Smooth muscle cell (in vitro differentiated cells): ENCODE measurements around the gene CALML3. TPM values are rescaled to one million over a fixed set of nuclear protein-coding genes. Genes with fewer than 3 reads are reported as not detected.

Experiments used
- DNase-seq: peaks from one replicate; lab custom pipeline; 2025; ENCODE audit not compliant: unreplicated experiment; lab: John Stamatoyannopoulos, UW
- H2AFZ ChIP-seq: fragments of 200-600 bp; sonication (generic); 2 replicates; pipeline ENCODE4 v1.6.0; 2016; ENCODE audit warnings: antibody characterized with exemption, low read depth, mild to moderate bottlenecking
- H3F3A ChIP-seq: fragments of 200-600 bp; sonication (generic); 2 replicates; pipeline ENCODE4 v1.6.0; 2017; ENCODE audit warnings: antibody characterized with exemption, low read depth
- H3K27ac ChIP-seq: fragments of 200-600 bp; sonication (generic); 2 replicates; pipeline ENCODE4 v1.5.1; 2016; ENCODE audit warnings: low read depth, mild to moderate bottlenecking
- H3K27me3 ChIP-seq: fragments of 200-600 bp; sonication (generic); 2 replicates; pipeline ENCODE4 v1.6.1; 2016; ENCODE audit warnings: low read depth, mild to moderate bottlenecking
- H3K36me3 ChIP-seq: fragments of 200-600 bp; sonication (generic); 2 replicates; pipeline ENCODE4 v1.5.1; 2016; ENCODE audit warnings: low read depth
- H3K4me1 ChIP-seq: fragments of 200-600 bp; sonication (generic); 2 replicates; pipeline ENCODE4 v1.5.1; 2016; ENCODE audit warnings: low read depth
- H3K4me2 ChIP-seq: fragments of 200-600 bp; sonication (generic); 2 replicates; pipeline ENCODE4 v1.6.0; 2016; ENCODE audit warnings: mild to moderate bottlenecking
- H3K4me3 ChIP-seq: fragments of 200-600 bp; sonication (generic); 2 replicates; pipeline ENCODE4 v1.5.1; 2016; ENCODE audit warnings: mild to moderate bottlenecking
- H3K79me2 ChIP-seq: fragments of 200-600 bp; sonication (generic); 2 replicates; pipeline ENCODE4 v1.6.0; 2016; ENCODE audit warnings: low read depth, mild to moderate bottlenecking
- H3K9ac ChIP-seq: fragments of 200-600 bp; sonication (generic); 2 replicates; pipeline ENCODE4 v1.6.0; 2016; ENCODE audit warnings: low read depth
- H3K9me3 ChIP-seq: fragments of 200-600 bp; sonication (generic); replicated peaks from 2 replicates; pipeline ENCODE4 v1.5.1; 2016; ENCODE audit warnings: low read depth
- H4K20me1 ChIP-seq: fragments of 200-600 bp; sonication (generic); 2 replicates; pipeline ENCODE4 v1.6.0; 2016; ENCODE audit warnings: low read depth
- WGBS: methylation state at CpG from one replicate; pipeline ENCODE4 v1.1.7; 2016; ENCODE audit warnings: low lambda C conversion rate; 5-methylcytosine and 5-hydroxymethylcytosine counted together
- polyA plus RNA-seq: library from polyadenylated mRNA; unstranded; fragments of >200 nt; fragmentation: Nextera tagmentation; extraction: Ambion mirVana; gene quantifications from 2 replicates; pipeline ENCODE4 v1.2.1, GENCODE V29; 2016
- total RNA-seq: library from RNA; depleted of rRNA; stranded (reverse); fragments of >200 nt; gene quantifications from 2 replicates; pipeline ENCODE4 v1.2.3, GENCODE V29; 2014
- TF ChIP-seq, protein P1 (sequence below): fragments of 200-600 bp; sonication (generic); IDR thresholded peaks from 2 replicates; pipeline ENCODE4 v1.5.1; 2017; ENCODE audit warnings: borderline replicate concordance, mild to moderate bottlenecking, antibody characterized with exemption; ENCODE audit not compliant: insufficient read depth, poor library complexity, severe bottlenecking

The CALML3 gene
- total and polyA plus RNA-seq, 2 experiments from 2014 or later: 0.49 TPM; not detected in 1

DNA sequence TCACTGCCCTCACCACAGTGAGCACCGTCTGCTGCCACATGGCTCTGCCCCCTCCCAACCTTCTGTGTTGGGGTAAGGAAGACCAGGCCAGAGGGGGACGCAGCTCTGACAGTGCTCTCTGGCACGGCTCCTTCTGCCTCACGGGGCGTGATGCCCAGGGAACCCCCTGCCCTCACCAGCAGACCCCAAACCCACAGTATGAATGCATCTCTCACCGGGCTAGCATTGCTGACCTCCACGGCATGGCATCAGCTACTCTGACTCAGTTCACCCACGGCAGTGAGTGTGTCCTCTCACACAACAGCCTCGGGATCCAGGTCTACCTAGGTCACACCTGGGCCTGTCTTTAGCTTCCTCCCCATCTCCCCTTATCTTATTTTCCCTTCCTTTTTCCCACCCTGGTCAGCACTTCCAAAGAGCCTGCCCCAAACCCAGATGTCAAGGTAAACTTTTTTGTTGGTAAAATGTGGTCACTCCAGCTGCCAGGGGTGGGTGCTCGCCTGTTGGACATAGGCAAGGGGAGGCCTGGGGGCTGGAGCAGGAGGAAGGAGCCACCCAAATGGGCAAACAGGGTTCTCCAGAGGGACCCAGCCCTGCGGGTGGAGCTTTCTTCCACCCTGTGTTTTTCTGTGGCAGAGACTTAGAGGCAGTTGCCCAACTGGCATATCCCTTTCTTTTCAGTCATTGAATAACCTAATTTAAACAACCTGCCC is 4.4 kb downstream of the CALML3 start:
- Histone ChIP-seq H2AFZ (no peak overlapping the region), H3K36me3 (no peaks in the 10 kb centered on the region)
- 97% methylated on average over 11 of the region's 11 CpGs for WGBS

DNA sequence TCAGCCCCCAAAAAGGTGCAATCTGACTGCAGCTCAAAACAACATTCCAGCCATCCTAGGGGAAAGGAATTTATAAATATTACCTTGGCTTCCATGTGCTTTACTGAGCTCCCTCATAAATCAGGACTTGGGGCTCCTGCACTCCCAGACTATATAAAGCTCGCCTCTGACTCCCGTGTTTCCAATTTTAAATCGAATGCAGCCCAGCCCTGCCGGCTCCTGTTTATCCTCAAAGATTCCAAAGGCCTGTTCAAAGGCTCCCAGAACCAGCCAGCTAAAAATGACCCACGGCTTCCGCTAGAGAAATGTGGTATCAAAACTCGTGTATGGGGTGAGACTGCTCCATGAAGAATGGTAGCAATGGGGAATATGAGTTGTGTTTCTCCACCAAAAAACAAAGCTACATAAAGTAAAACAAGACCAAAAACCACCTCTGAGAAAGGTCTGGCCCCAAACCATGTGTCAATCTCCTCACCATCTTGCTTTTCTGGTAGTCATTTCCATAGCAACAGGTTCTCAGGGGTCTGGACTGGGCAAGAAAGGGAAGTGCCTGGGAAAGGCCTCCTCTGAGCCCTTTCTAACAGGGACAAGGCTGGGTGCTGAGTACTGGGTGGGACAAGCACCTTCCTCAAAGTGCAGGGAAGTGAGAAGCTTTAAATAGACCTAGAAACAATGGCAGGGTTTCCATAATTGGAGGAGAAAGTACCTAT is 5.1 kb downstream of the CALML3 start:
- DNase-seq: no peak
- Histone ChIP-seq H4K20me1 (no peaks in the 10 kb centered on the region), H2AFZ (no peak overlapping the region), H3K36me3 (no peaks in the 10 kb centered on the region), H3K27me3 (no peaks in the 10 kb centered on the region), H3K79me2 (no peaks in the 10 kb centered on the region), H3K27ac (no peak overlapping the region), H3K4me3 (no peak overlapping the region), H3K4me2 (no peak overlapping the region), H3K9me3 (no peaks in the 10 kb centered on the region), H3K9ac (no peak overlapping the region), H3K4me1 (no peaks in the 10 kb centered on the region), H3F3A (peaks cover under 1% of the 10 kb centered on the region)
- TF ChIP-seq, protein P1, sequence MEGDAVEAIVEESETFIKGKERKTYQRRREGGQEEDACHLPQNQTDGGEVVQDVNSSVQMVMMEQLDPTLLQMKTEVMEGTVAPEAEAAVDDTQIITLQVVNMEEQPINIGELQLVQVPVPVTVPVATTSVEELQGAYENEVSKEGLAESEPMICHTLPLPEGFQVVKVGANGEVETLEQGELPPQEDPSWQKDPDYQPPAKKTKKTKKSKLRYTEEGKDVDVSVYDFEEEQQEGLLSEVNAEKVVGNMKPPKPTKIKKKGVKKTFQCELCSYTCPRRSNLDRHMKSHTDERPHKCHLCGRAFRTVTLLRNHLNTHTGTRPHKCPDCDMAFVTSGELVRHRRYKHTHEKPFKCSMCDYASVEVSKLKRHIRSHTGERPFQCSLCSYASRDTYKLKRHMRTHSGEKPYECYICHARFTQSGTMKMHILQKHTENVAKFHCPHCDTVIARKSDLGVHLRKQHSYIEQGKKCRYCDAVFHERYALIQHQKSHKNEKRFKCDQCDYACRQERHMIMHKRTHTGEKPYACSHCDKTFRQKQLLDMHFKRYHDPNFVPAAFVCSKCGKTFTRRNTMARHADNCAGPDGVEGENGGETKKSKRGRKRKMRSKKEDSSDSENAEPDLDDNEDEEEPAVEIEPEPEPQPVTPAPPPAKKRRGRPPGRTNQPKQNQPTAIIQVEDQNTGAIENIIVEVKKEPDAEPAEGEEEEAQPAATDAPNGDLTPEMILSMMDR: no peak
- WGBS: 73% methylated on average over 7 of the region's 7 CpGs

More for the DNA sequence above, 4.4 kb downstream of the CALML3 start:
- no peak for DNase-seq
- H4K20me1 ChIP-seq: no peaks in the 10 kb centered on the region
- no peaks in the 10 kb centered on the region for H3K79me2 ChIP-seq
- no peak overlapping the region for H3K4me2 ChIP-seq
- no peaks in the 10 kb centered on the region for H3K9me3 ChIP-seq
- H3F3A ChIP-seq: no peaks in the 10 kb centered on the region
- no peak overlapping the region for H3K27ac ChIP-seq
- no peaks in the 10 kb centered on the region for H3K27me3 ChIP-seq
- no peak overlapping the region for H3K4me3 ChIP-seq
- TF ChIP-seq, protein P1: no peak
- H3K4me1 ChIP-seq: no peaks in the 10 kb centered on the region
- no peak overlapping the region for H3K9ac ChIP-seq

DNA sequence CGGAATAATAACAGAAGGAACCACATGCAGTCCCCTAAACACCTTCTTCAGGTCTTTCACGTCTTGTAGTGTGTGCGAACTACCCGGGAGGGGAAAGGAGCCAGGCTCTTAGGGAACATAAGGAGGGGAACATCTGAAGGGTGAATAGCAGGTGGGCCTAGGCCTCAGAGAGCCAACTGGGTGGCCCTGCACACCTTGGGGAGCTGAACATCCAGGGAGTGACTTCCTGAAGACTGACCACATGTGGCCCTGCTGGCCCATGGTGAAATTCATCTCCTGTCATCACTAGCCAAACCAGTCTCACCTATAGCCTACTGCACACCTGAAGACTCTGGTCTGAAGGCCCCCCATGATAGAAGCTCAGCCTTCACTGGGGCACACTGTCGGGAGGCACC is 5.6 kb downstream of the CALML3 start:
- 93% methylated on average over 5 of the region's 5 CpGs for WGBS
- Histone ChIP-seq H3K9ac (no peak overlapping the region), H3K4me2 (no peak overlapping the region), H3K9me3 (no peaks in the 10 kb centered on the region), H4K20me1 (no peaks in the 10 kb centered on the region), H2AFZ (no peak overlapping the region), H3F3A (peaks cover 5% of the 10 kb centered on the region), H3K27me3 (no peaks in the 10 kb centered on the region), H3K27ac (no peak overlapping the region), H3K4me1 (no peaks in the 10 kb centered on the region), H3K4me3 (no peak overlapping the region), H3K36me3 (no peaks in the 10 kb centered on the region), H3K79me2 (no peaks in the 10 kb centered on the region)
- DNase-seq: no peak
- TF ChIP-seq, protein P1: no peak
